HFF-Myc (cell line): ENCODE data around the gene TK1.

Experiments used
- DNase-seq: peaks from one replicate; pipeline ENCODE4 v3.0.0-alpha.2; 2011; ENCODE audit warnings: low read depth; ENCODE audit errors: extremely low read depth
- H3K4me3 ChIP-seq: replicated peaks from 2 replicates; pipeline ENCODE4 v1.5.1; 2011; ENCODE audit warnings: low read depth, mild to moderate bottlenecking, control low read depth, low read length
- TF ChIP-seq, protein P1 (sequence below): IDR thresholded peaks from 2 replicates; pipeline ENCODE4 v1.5.1; 2012; ENCODE audit warnings: mild to moderate bottlenecking, low read depth, low read length, control low read depth; ENCODE audit errors: missing control alignments

TK1 gene

DNA sequence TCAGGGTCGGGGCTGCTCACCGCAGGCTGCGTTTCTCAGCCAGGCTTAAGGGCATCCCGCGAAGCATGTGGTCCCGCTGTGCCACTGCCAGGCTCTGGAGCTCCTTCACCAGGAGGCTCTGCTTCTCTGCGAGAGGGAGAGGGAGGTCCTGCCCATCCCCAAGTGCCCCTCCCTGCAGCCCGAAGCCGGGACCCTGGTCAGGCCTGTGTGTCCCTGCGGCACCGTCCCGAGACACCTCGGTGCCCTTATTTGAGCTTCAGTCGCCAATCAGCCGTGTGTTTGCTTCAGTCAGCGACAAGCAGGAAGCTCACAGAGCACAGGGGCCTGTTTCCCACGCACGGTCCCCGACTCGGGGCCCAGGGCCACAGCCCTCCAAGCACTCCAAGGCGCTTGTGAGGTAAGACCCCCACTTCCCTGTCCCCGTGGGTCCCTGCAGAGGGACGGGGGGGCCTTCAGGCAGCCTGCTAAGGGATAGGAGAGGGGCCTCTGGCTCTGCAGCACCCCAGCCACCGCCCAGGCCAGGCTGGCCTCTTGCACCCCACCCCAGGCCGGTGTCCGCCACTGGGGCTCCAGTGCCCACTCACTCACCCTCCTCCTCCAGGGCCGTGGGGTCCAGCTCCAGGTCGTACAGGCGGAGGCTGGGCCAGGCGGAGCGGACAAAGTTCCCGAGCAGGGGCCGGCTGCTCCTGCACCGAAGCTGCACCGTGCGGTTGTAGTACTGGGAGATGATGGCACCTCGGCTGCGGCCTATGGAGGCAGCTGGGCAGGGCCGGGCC is 61.5 kb downstream of the TK1 start:
- DNase-seq: no peak
- TF ChIP-seq, protein P1, sequence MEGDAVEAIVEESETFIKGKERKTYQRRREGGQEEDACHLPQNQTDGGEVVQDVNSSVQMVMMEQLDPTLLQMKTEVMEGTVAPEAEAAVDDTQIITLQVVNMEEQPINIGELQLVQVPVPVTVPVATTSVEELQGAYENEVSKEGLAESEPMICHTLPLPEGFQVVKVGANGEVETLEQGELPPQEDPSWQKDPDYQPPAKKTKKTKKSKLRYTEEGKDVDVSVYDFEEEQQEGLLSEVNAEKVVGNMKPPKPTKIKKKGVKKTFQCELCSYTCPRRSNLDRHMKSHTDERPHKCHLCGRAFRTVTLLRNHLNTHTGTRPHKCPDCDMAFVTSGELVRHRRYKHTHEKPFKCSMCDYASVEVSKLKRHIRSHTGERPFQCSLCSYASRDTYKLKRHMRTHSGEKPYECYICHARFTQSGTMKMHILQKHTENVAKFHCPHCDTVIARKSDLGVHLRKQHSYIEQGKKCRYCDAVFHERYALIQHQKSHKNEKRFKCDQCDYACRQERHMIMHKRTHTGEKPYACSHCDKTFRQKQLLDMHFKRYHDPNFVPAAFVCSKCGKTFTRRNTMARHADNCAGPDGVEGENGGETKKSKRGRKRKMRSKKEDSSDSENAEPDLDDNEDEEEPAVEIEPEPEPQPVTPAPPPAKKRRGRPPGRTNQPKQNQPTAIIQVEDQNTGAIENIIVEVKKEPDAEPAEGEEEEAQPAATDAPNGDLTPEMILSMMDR: no peak
- no peak overlapping the region for H3K4me3 ChIP-seq

DNA sequence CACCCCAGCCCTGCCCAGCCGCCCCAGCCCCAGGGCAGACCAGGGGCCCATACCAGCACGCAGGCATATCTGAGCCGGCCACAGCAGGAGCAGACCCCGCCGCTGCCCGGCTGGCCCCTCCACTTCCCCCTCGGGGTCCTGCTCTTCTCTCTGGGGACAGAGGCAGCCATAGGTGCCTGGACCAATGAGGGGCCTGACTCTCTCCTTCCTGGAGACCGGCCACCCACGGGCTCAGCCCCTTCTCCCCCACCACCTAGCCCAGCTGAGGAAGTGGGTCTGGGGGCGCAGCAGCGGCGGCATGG is 62.1 kb downstream of the TK1 start:
- TF ChIP-seq, protein P1: no peak
- no peak overlapping the region for H3K4me3 ChIP-seq
- DNase-seq: no peak
